ENCODE measurements around the gene ZCCHC17.

The ZCCHC17 gene

DNA sequence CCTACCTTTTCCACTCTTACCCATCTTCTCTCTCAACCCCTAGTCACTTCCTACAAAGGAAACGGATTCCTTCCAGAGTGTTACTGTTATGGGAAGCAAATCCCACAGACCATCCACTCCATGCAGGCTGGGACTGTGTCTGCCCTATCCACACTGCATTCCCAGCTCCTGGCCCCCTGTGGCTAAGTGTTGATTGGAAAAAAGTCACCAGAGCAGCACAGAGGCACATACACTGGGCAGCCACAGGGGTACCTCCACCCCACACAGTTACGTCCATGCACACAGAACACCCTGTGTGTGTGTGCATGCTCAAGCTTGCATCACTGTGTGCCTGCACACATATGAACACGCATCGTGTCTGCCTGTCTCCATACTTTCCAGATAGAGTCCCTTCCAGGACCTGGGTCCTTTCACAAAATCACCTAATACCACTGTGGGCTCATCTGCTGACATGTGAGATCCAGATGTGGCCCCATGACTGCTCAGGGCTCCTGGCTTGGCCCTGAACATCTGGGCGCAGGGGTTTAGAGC lies 112.0 kb downstream of the ZCCHC17 start:
- peaks cover 2% of the 10 kb centered on the region for H3K9me3 Mint-ChIP-seq
- no peak overlapping the region for H3K4me3 Mint-ChIP-seq
- H3K4me1 Mint-ChIP-seq = peaks cover 21% of the 10 kb centered on the region
- peaks cover 25% of the 10 kb centered on the region for H3K27me3 Mint-ChIP-seq (ENCODE audit: low read depth)
- H3K36me3 Mint-ChIP-seq (ENCODE audit: low read depth) = no peaks in the 10 kb centered on the region
- no peak overlapping the region for H3K27ac Mint-ChIP-seq
- TF ChIP-seq, protein P1, sequence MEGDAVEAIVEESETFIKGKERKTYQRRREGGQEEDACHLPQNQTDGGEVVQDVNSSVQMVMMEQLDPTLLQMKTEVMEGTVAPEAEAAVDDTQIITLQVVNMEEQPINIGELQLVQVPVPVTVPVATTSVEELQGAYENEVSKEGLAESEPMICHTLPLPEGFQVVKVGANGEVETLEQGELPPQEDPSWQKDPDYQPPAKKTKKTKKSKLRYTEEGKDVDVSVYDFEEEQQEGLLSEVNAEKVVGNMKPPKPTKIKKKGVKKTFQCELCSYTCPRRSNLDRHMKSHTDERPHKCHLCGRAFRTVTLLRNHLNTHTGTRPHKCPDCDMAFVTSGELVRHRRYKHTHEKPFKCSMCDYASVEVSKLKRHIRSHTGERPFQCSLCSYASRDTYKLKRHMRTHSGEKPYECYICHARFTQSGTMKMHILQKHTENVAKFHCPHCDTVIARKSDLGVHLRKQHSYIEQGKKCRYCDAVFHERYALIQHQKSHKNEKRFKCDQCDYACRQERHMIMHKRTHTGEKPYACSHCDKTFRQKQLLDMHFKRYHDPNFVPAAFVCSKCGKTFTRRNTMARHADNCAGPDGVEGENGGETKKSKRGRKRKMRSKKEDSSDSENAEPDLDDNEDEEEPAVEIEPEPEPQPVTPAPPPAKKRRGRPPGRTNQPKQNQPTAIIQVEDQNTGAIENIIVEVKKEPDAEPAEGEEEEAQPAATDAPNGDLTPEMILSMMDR (IDR thresholded peaks at IDR 0.05; ENCODE audit: unreplicated experiment in 3 of 3) = no peak

GRCh38 chr1:31409946-31410858 lies 113.4 kb downstream of the ZCCHC17 start:
- no peaks in the 10 kb centered on the region for H3K36me3 Mint-ChIP-seq (ENCODE audit: low read depth)
- no peaks in the 10 kb centered on the region for H3K9me3 Mint-ChIP-seq
- H3K27ac Mint-ChIP-seq = peak overlapping the region in 2 of 3 experiments; percentile 72 to 73
- peak overlapping the region; percentile 86 to 88 (median 87) for H3K4me3 Mint-ChIP-seq
- H3K4me1 Mint-ChIP-seq = peaks cover 29% of the 10 kb centered on the region
- H3K27me3 Mint-ChIP-seq (ENCODE audit: low read depth) = peaks cover 32% of the 10 kb centered on the region
- TF ChIP-seq, protein P1 (IDR thresholded peaks at IDR 0.05; ENCODE audit: unreplicated experiment in 3 of 3) = no peak

GRCh38 chr1:31410871-31411270 lies 114.0 kb downstream of the ZCCHC17 start:
- Mint-ChIP-seq H3K4me1 (peaks cover 29% of the 10 kb centered on the region), H3K27ac (peak overlapping the region in 2 of 3 experiments; percentile 72 to 73), H3K9me3 (no peaks in the 10 kb centered on the region), H3K27me3 (ENCODE audit: low read depth) (peaks cover 36% of the 10 kb centered on the region), H3K4me3 (peak overlapping the region; percentile 86 to 88 (median 87)), H3K36me3 (ENCODE audit: low read depth) (no peaks in the 10 kb centered on the region)
- TF ChIP-seq, protein P1 (IDR thresholded peaks at IDR 0.05; ENCODE audit: unreplicated experiment in 3 of 3) = no peak

DNA sequence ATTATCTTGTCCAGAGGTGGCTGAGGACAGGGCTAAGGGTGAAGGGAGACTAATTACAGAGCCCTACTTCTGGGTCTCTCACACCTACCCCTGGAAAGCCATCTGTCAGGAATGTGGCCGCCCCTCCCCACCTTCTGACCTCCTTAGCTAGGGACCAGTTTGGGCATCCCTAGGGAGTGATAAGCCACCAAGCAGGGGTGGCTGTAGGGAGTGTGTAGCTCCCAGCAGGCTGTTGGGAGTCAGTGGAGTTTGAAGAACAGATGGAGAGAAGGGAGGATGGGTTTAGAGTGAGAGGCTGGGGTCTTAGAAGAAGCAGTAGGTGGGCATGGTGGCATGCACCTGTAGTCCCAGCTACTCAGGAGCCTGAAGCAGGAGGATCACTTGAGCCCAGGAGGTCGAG lies 115.4 kb downstream of the ZCCHC17 start:
- Mint-ChIP-seq H3K4me1 (peaks cover 33% of the 10 kb centered on the region), H3K9me3 (no peaks in the 10 kb centered on the region), H3K27ac (peak overlapping the region; percentile 78 to 92 (median 80)), H3K27me3 (ENCODE audit: low read depth) (peaks cover 40% of the 10 kb centered on the region), H3K36me3 (ENCODE audit: low read depth) (peaks cover 2% of the 10 kb centered on the region), H3K4me3 (peak overlapping the region; percentile 86 to 88 (median 87))
- TF ChIP-seq, protein P1 (IDR thresholded peaks at IDR 0.05; ENCODE audit: unreplicated experiment in 3 of 3) = no peak

GRCh38 chr1:31412732-31413404 lies 116.0 kb downstream of the ZCCHC17 start, which contains the start of gene SERINC2:
Gene SERINC2 (plus strand): TSS chr1:31413213. CDS start chr1:31413266, 53 bp downstream.
- TF ChIP-seq, protein P1 (IDR thresholded peaks at IDR 0.05; ENCODE audit: unreplicated experiment in 3 of 3) = no peak
- H3K27ac Mint-ChIP-seq = peak within 1 kb of the TSS; percentile 92 to 99 (median 96)
- H3K4me3 Mint-ChIP-seq = peak within 1 kb of the TSS; percentile 98 to 99 (median 98)
- no peaks in the 10 kb centered on the region for H3K9me3 Mint-ChIP-seq
- H3K36me3 Mint-ChIP-seq (ENCODE audit: low read depth) = peaks cover 7% of the 10 kb centered on the region
- peaks cover 41% of the 10 kb centered on the region for H3K27me3 Mint-ChIP-seq (ENCODE audit: low read depth)
- H3K4me1 Mint-ChIP-seq = peaks cover 38% of the 10 kb centered on the region

Data from nephron (organoid).